ENCODE results near the gene CDCP1. TPM values are rescaled to one million over a fixed set of nuclear protein-coding genes. Genes with fewer than 3 reads are reported as not detected.
A peak's percentile ranks its signal among the peaks of the same experiment; 100 is the strongest.
"Not testable (repeated sequence)": the region's sequence is repeated elsewhere in the genome, so short reads cannot be mapped to it uniquely, and the experiment has no call there.

Gene CDCP1
- total RNA-seq, 1 donor from 2014 or later = not detected

DNA sequence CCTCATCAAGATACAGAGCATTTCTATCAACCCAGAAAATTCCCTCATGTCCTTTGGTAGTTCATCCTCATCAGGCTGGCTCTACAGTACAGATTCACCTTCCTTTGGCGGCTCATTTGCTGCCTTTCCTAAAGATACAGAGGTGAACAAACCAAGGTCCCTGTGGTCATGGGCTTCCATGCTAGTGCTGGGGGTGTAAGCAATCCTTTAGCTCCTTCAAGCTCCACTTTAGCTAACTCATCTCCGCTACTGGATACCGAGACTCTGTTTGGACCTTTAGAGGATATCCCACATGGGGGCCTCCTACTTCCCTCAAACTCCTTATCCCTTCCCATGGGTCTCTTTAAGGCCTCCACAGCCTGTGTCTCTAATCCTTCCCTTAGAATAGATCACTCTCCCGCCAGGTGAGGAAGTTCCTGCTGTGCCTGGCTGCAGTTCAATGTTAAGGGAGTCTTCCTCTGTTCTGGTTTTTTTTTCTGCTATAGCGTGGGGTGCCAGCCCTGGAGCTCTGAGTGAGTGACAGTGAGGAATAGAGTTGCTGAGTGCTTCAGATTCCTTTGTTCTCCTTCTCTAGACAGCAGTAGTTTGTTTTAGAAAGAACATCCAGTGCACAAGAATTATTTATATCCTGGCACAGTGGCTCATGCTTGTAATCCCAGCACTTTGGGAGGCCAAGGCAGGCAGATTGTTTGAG lies 89.4 kb downstream of the CDCP1 start:
- Mint-ChIP-seq H3K4me1 (peaks cover 17% of the 10 kb centered on the region), H3K27me3 (ENCODE audit: low read depth) (no peaks in the 10 kb centered on the region), H3K9me3 (no peaks in the 10 kb centered on the region), H3K4me3 (no peak overlapping the region), H3K27ac (ENCODE audit: unreplicated experiment) (no peak overlapping the region), H3K36me3 (ENCODE audit: low read depth) (no peaks in the 10 kb centered on the region)
- no peak for DNase-seq (ENCODE audit: low read depth, low spot score)
- TF ChIP-seq, protein P1, sequence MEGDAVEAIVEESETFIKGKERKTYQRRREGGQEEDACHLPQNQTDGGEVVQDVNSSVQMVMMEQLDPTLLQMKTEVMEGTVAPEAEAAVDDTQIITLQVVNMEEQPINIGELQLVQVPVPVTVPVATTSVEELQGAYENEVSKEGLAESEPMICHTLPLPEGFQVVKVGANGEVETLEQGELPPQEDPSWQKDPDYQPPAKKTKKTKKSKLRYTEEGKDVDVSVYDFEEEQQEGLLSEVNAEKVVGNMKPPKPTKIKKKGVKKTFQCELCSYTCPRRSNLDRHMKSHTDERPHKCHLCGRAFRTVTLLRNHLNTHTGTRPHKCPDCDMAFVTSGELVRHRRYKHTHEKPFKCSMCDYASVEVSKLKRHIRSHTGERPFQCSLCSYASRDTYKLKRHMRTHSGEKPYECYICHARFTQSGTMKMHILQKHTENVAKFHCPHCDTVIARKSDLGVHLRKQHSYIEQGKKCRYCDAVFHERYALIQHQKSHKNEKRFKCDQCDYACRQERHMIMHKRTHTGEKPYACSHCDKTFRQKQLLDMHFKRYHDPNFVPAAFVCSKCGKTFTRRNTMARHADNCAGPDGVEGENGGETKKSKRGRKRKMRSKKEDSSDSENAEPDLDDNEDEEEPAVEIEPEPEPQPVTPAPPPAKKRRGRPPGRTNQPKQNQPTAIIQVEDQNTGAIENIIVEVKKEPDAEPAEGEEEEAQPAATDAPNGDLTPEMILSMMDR (conservative IDR thresholded peaks at IDR 0.05) = no peak

DNA sequence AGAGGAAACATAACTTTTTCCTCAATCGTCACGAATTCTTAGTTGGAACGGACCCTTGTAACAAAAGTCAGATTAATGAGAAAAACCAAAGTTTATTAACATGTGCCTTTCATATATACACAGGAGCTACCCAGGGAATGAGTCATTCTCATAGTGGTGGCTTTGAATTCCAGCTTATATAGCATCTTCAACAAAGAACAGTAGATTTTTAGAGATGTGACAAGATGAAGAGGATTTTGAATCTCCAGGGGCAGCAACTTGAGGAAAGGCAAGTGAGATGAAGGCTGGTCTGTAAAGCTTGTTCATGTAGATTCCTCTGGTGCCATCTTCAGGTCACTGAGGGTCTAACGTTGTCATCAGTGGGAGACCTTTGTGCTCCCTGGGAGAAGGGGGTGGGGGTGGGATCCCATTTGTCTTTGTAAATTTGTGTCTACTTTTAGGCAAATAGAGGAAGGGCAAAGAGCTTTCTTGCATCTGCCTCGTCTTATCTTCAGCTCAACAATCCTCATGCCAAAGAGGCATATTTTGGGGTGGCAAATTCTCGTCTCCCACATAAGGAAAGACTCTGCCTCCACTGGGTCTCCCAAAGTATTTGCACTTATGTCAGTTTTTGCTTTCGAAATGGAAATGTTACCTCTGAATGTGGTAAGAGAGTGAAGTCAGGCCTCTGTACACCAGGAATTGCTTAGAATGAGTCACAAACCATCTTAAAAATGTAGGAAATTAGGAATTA lies 90.6 kb downstream of the CDCP1 start:
- DNase-seq (ENCODE audit: low read depth, low spot score) = no peak
- TF ChIP-seq, protein P1 (conservative IDR thresholded peaks at IDR 0.05) = peak; percentile 16
- Mint-ChIP-seq H3K27me3 (ENCODE audit: low read depth) (no peaks in the 10 kb centered on the region), H3K9me3 (no peaks in the 10 kb centered on the region), H3K36me3 (ENCODE audit: low read depth) (no peaks in the 10 kb centered on the region), H3K4me3 (no peak overlapping the region), H3K4me1 (peaks cover 13% of the 10 kb centered on the region), H3K27ac (ENCODE audit: unreplicated experiment) (no peak overlapping the region)

DNA sequence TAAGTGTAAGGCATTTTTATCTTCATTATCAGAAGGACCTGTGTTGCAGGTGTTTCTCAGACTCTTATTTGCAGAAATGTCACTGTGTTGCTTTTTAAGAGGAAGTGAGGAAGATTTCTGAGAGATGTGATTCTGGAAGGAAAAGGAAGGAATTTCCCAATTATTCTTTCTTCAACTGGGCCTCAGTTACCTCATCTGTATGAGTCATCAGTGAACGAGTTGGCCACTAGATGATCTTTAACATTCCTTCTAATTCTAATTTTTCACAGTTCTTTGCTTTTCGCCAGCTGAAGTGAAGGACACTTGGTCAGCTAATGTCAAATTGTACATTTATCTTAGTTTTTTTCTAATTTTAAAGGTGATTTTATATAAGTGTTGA lies 91.2 kb downstream of the CDCP1 start:
- TF ChIP-seq, protein P1 (conservative IDR thresholded peaks at IDR 0.05) = no peak
- H3K4me3 Mint-ChIP-seq = no peak overlapping the region
- H3K27me3 Mint-ChIP-seq (ENCODE audit: low read depth) = peaks cover 2% of the 10 kb centered on the region
- no peaks in the 10 kb centered on the region for H3K9me3 Mint-ChIP-seq
- H3K27ac Mint-ChIP-seq (ENCODE audit: unreplicated experiment) = no peak overlapping the region
- peaks cover 7% of the 10 kb centered on the region for H3K4me1 Mint-ChIP-seq
- H3K36me3 Mint-ChIP-seq (ENCODE audit: low read depth) = no peaks in the 10 kb centered on the region
- DNase-seq (ENCODE audit: low read depth, low spot score) = no peak

DNA sequence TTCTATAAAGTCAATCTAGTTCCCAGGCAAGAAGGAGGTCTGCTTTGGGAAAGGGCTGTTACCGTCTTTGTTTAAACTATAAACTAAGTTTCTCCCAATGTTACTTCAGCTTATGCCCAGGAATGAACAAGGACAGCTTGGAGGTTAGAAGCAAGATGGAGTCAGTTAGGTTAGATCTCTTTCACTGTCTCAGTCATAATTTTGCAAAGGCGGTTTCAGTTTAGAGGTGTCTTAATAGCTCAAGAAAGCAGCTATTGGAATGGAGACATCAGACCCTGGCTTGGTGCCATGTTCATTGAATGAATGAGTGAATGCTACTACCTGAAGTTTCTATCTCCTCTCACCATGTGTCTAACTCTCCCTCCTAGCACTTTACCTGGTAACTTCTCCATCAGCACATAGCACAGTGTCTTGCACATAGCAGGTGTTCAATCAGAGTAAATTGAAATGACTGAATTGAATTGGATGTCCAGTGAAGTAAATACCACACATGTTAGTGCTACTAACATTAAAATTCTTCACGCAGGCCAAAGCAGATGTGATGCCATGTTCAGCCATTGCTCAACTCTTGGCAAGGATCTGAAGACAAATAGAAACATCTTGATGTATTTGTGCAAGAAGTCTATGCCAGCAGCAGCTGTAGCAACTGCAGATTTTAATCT lies 91.9 kb downstream of the CDCP1 start:
- Mint-ChIP-seq H3K4me1 (peaks cover 4% of the 10 kb centered on the region), H3K36me3 (ENCODE audit: low read depth) (no peaks in the 10 kb centered on the region), H3K27ac (ENCODE audit: unreplicated experiment) (no peak overlapping the region), H3K4me3 (no peak overlapping the region), H3K9me3 (no peaks in the 10 kb centered on the region), H3K27me3 (ENCODE audit: low read depth) (peaks cover 9% of the 10 kb centered on the region)
- TF ChIP-seq, protein P1 (conservative IDR thresholded peaks at IDR 0.05) = no peak
- DNase-seq (ENCODE audit: low read depth, low spot score) = no peak

- H3K4me3 Mint-ChIP-seq; H3K36me3 Mint-ChIP-seq (ENCODE audit: low read depth); DNase-seq (ENCODE audit: low read depth, low spot score); H3K9me3 Mint-ChIP-seq; H3K27ac Mint-ChIP-seq (ENCODE audit: unreplicated experiment); H3K4me1 Mint-ChIP-seq: not testable (repeated sequence)
- peaks cover 13% of the 10 kb centered on the region for H3K27me3 Mint-ChIP-seq (ENCODE audit: low read depth)
Observed at GRCh38 chr3:45053805-45054195, 92.4 kb downstream of the CDCP1 start.

- no peak overlapping the region for H3K4me3 Mint-ChIP-seq
- DNase-seq (ENCODE audit: low read depth, low spot score) = no peak
- no peaks in the 10 kb centered on the region for H3K9me3 Mint-ChIP-seq
- no peak overlapping the region for H3K27ac Mint-ChIP-seq (ENCODE audit: unreplicated experiment)
- TF ChIP-seq, protein P1 (conservative IDR thresholded peaks at IDR 0.05) = no peak
- H3K27me3 Mint-ChIP-seq (ENCODE audit: low read depth) = peaks cover 23% of the 10 kb centered on the region
- no peaks in the 10 kb centered on the region for H3K36me3 Mint-ChIP-seq (ENCODE audit: low read depth)
- H3K4me1 Mint-ChIP-seq = peaks cover under 1% of the 10 kb centered on the region
Observed at GRCh38 chr3:45051685-45052084, 94.5 kb downstream of the CDCP1 start.

All from neural crest cell (in vitro differentiated cells).